IMR-90 (cell line): Measurements from ENCODE around the gene DYRK1A. TPM values are rescaled to one million over a fixed set of nuclear protein-coding genes. Genes with fewer than 3 reads are reported as not detected.

ENCODE experiments used
- ATAC-seq: fragments of 200-7000 bp; cut with Tn5 transposase; 2 replicates; pipeline ENCODE4 v1.9.1; 2020; ENCODE audit warnings: low read depth, mild to moderate bottlenecking, moderate library complexity
- BruUV-seq: library from RNA; stranded (reverse); fragments of 400-500 nt; replicated peaks from 2 replicates; lab custom pipeline; 2021; lab: Mats Ljungman, UMichigan
- CTCF ChIA-PET: fragments of 300-600 bp; formaldehyde crosslinking; extraction: SDS; loops from one replicate; lab custom pipeline; 2021; ENCODE audit warnings: antibody characterized with exemption; lab: Yijun Ruan, JAX
- POLR2A ChIA-PET: fragments of 300-600 bp; sonication (Branson Sonifier 250); formaldehyde crosslinking; loops from one replicate; lab custom pipeline; 2022; ENCODE audit warnings: antibody characterized with exemption; ENCODE audit not compliant: unreplicated experiment; lab: Charles Lee
- DNase-seq: peaks from one replicate; pipeline ENCODE4 v3.0.0; 2013
- H2AFZ ChIP-seq: replicated peaks from 2 replicates; pipeline ENCODE3; 2013; ENCODE audit warnings: low read length, mild to moderate bottlenecking; ENCODE audit not compliant: poor library complexity
- H2AK5ac ChIP-seq: 2 replicates; pipeline ENCODE4 v1.6.1; 2013; ENCODE audit warnings: low read depth, low read length, inconsistent platforms
- H2AK9ac ChIP-seq: replicated peaks from 2 replicates; pipeline ENCODE3; 2013; ENCODE audit warnings: mild to moderate bottlenecking, low read depth, low read length, moderate library complexity; ENCODE audit not compliant: poor library complexity
- H2BK120ac ChIP-seq: 2 replicates; pipeline ENCODE4 v1.6.1; 2013; ENCODE audit warnings: low read depth, low read length, inconsistent platforms
- H2BK15ac ChIP-seq: 3 replicates; pipeline ENCODE4 v1.6.1; 2013; ENCODE audit warnings: low read depth, low read length, inconsistent platforms
- H2BK20ac ChIP-seq: 2 replicates; pipeline ENCODE4 v1.6.1; 2013; ENCODE audit warnings: low read depth, mild to moderate bottlenecking, inconsistent platforms, low read length, moderate library complexity
- H2BK5ac ChIP-seq: 2 replicates; pipeline ENCODE4 v1.6.1; 2013; ENCODE audit warnings: mild to moderate bottlenecking, low read depth, low read length, inconsistent platforms; ENCODE audit not compliant: poor library complexity, severe bottlenecking
- H3K14ac ChIP-seq: replicated peaks from 2 replicates; pipeline ENCODE4 v1.6.1; 2013; ENCODE audit warnings: low read depth, low read length, inconsistent platforms
- H3K18ac ChIP-seq: 2 replicates; pipeline ENCODE4 v1.6.1; 2013; ENCODE audit warnings: low read depth, low read length, control low read depth
- H3K23ac ChIP-seq: 2 replicates; pipeline ENCODE4 v1.6.1; 2013; ENCODE audit warnings: low read depth, low read length, inconsistent platforms
- H3K27ac ChIP-seq: 2 replicates; pipeline ENCODE4 v1.5.1; 2013; ENCODE audit warnings: mild to moderate bottlenecking, control low read depth, low read length; ENCODE audit not compliant: insufficient read depth
- H3K27me3 ChIP-seq: 2 replicates; pipeline ENCODE4 v1.6.1; 2013; ENCODE audit warnings: low read length; ENCODE audit not compliant: control insufficient read depth, insufficient read depth
- H3K36me3 ChIP-seq: 2 replicates; pipeline ENCODE4 v1.6.1; 2013; ENCODE audit warnings: low read length, mixed read lengths; ENCODE audit not compliant: control insufficient read depth, insufficient read depth
- H3K4ac ChIP-seq: 2 replicates; pipeline ENCODE4 v1.6.1; 2013; ENCODE audit warnings: low read depth, low read length, inconsistent platforms
- H3K4me1 ChIP-seq: 2 replicates; pipeline ENCODE4 v1.6.1; 2013; ENCODE audit warnings: low read length, mixed read lengths; ENCODE audit not compliant: control insufficient read depth, insufficient read depth
- H3K4me2 ChIP-seq: 2 replicates; pipeline ENCODE4 v1.6.1; 2013; ENCODE audit warnings: low read depth, mild to moderate bottlenecking, control low read depth, low read length, moderate library complexity
- H3K4me3 ChIP-seq: 2 replicates; pipeline ENCODE4 v1.5.1; 2013; ENCODE audit warnings: low read depth, mild to moderate bottlenecking, control low read depth, low read length, moderate library complexity; ENCODE audit not compliant: insufficient read depth
- H3K56ac ChIP-seq: 2 replicates; pipeline ENCODE4 v1.6.1; 2013; ENCODE audit warnings: low read length, inconsistent platforms; ENCODE audit not compliant: insufficient read depth; ENCODE audit errors: extremely low read depth
- H3K79me1 ChIP-seq, 2 experiments: 2 replicates each; pipeline ENCODE4 v1.6.1; 2013; ENCODE audit warnings: low read length in 2 of 2, inconsistent platforms in 1 of 2, low read depth in 1 of 2
- H3K9ac ChIP-seq: 2 replicates; pipeline ENCODE4 v1.6.1; 2013; ENCODE audit warnings: low read depth, low read length, control low read depth
- H3K9me1 ChIP-seq: 2 replicates; pipeline ENCODE4 v1.6.1; 2013; ENCODE audit warnings: low read length, inconsistent platforms; ENCODE audit not compliant: insufficient read depth
- H3K9me3 ChIP-seq: 2 replicates; pipeline ENCODE4 v1.6.1; 2013; ENCODE audit warnings: low read length; ENCODE audit not compliant: control insufficient read depth, insufficient read depth
- H4K20me1 ChIP-seq: 2 replicates; pipeline ENCODE4 v1.6.1; 2013; ENCODE audit warnings: low read length, inconsistent platforms; ENCODE audit not compliant: insufficient read depth
- H4K5ac ChIP-seq: 2 replicates; pipeline ENCODE4 v1.6.1; 2013; ENCODE audit warnings: mild to moderate bottlenecking, low read depth, low read length, control low read depth
- H4K8ac ChIP-seq, 2 experiments: 2 replicates each; pipeline ENCODE4 v1.6.1; 2013; ENCODE audit warnings: low read depth in 2 of 2, low read length in 2 of 2, control low read depth in 1 of 2, inconsistent platforms in 1 of 2
- H4K91ac ChIP-seq: 2 replicates; pipeline ENCODE4 v1.6.1; 2013; ENCODE audit warnings: low read depth, low read length, inconsistent platforms; ENCODE audit not compliant: insufficient read depth
- BHLHE40 ChIP-seq: fragments of 150-350 bp; IDR thresholded peaks from 2 replicates; pipeline ENCODE4 v1.6.1; 2016; ENCODE audit warnings: mild to moderate bottlenecking, low read depth, low read length
- CEBPB ChIP-seq: IDR thresholded peaks from 2 replicates; pipeline ENCODE4 v1.6.1; 2012; ENCODE audit warnings: low read depth, low read length, improper control_type of control experiment
- MXI1 ChIP-seq: IDR thresholded peaks from 2 replicates; pipeline ENCODE4 v1.6.1; 2012; ENCODE audit warnings: low read depth, mild to moderate bottlenecking, low read length, moderate library complexity, borderline replicate concordance
- NFE2L2 ChIP-seq: fragments of 150-350 bp; IDR thresholded peaks from 2 replicates; pipeline ENCODE4 v1.6.1; 2016; ENCODE audit warnings: low read depth, mild to moderate bottlenecking, low read length
- RCOR1 ChIP-seq: IDR thresholded peaks from 2 replicates; pipeline ENCODE4 v1.6.1; 2012; ENCODE audit warnings: mild to moderate bottlenecking, low read length, improper control_type of control experiment; ENCODE audit not compliant: insufficient replicate concordance
- RFX5 ChIP-seq: IDR thresholded peaks from 2 replicates; pipeline ENCODE4 v1.8.0; 2012; ENCODE audit warnings: low read depth, mild to moderate bottlenecking, low read length, moderate library complexity
- SMC3 ChIP-seq: fragments of 150-350 bp; IDR thresholded peaks from 2 replicates; pipeline ENCODE4 v1.6.1; 2016; ENCODE audit warnings: low read depth, mild to moderate bottlenecking, antibody characterized with exemption, low read length, moderate library complexity
- WGBS, 2 experiments: methylation state at CpG; one replicate each; pipeline versions ENCODE4 v1.1.5 to v1.1.7; 2013; ENCODE audit warnings: missing lambda C conversion rate in 2 of 2; ENCODE audit not compliant: insufficient read length in 1 of 2; ENCODE audit errors: extremely low coverage in 2 of 2; 5-methylcytosine and 5-hydroxymethylcytosine counted together
- dilution Hi-C: fragments of 300-500 bp; cut with HindIII; formaldehyde crosslinking; loops from one replicate; pipeline ENCODE4 v1.14.3; 2018; ENCODE audit warnings: low sequenced_read_pairs; ENCODE audit not compliant: unreplicated experiment
- in situ Hi-C: fragments of 300-500 bp; cut with MboI; formaldehyde crosslinking; loops from 3 replicates; pipeline ENCODE4 v1.14.3; 2019; ENCODE audit warnings: low sequenced_read_pairs, inconsistent platforms, mixed read lengths
- intact Hi-C: fragments of 100-400 bp; cut with micrococcal nuclease; formaldehyde crosslinking; loops from 2 replicates; pipeline ENCODE4 v1.10.0; 2022
- polyA plus RNA-seq, 3 experiments: library from polyadenylated mRNA; depleted of rRNA; stranded (reverse); fragments of >200 nt; gene quantifications; 2 replicates each; pipeline ENCODE4 v1.2.3, GENCODE V29; 2012; ENCODE audit warnings: low replicate concordance in 1 of 3
- total RNA-seq: library from RNA; depleted of rRNA; stranded (reverse); fragments of >200 nt; gene quantifications from 2 replicates; pipeline ENCODE4 v1.2.3, GENCODE V29; 2012

DYRK1A gene
- total and polyA plus RNA-seq, 2 of the 4 experiments (the other 2 are of a cell fraction) = 18.6 to 50.5 TPM

- peaks cover 5% of the 10 kb centered on the region; the same call in 1 of the 2 replicates for H3K9me1 ChIP-seq
- H2AK5ac ChIP-seq = no peak overlapping the region
- H3K4me3 ChIP-seq = no peak overlapping the region
- intact Hi-C loops (no loop called here), in situ Hi-C loops (no loop called here), dilution Hi-C loops (no loop called here)
- H3K23ac ChIP-seq = no peak overlapping the region
- no peak overlapping the region for H2BK5ac ChIP-seq
- H2AK9ac ChIP-seq = no peak overlapping the region
- no peak overlapping the region for H3K18ac ChIP-seq
- H3K27ac ChIP-seq = no peak overlapping the region
- no peak overlapping the region for H3K4me2 ChIP-seq
- H3K4ac ChIP-seq = no peak overlapping the region
- H4K20me1 ChIP-seq = no peaks in the 10 kb centered on the region
- H2AFZ ChIP-seq = no peak overlapping the region
- no peaks in the 10 kb centered on the region for H3K27me3 ChIP-seq
- DNase-seq (no peak), ATAC-seq (no peak)
- H2BK20ac ChIP-seq = no peak overlapping the region
- no peaks in the 10 kb centered on the region for H3K9me3 ChIP-seq
- no peaks in the 10 kb centered on the region for H3K4me1 ChIP-seq
- H3K79me1 ChIP-seq = peaks cover 23 to 55% of the 10 kb centered on the region in 2 experiments
- TF ChIP-seq RCOR1 (no peak), NFE2L2 (no peak), MXI1 (no peak), BHLHE40 (no peak), CEBPB (no peak), SMC3 (no peak), RFX5 (no peak)
- no peak overlapping the region for H3K9ac ChIP-seq
- no peak overlapping the region for H3K14ac ChIP-seq
- H2BK120ac ChIP-seq = no peak overlapping the region
- no TSS peak for BruUV-seq
- H2BK15ac ChIP-seq = no peak overlapping the region
- ChIA-PET POLR2A (no interaction called here), CTCF (no interaction called here)
- no peak overlapping the region for H3K56ac ChIP-seq
- H3K36me3 ChIP-seq = peaks cover 47% of the 10 kb centered on the region
- H4K5ac ChIP-seq = no peak overlapping the region
- H4K8ac ChIP-seq = no peak overlapping the region
- H4K91ac ChIP-seq = no peak overlapping the region
- 100% methylated on average over 1 of the region's 3 CpGs; no CpG with 5 or more reads in 1 of the 2 experiments for WGBS, 2 experiments
Observed at GRCh38 chr21:37513383-37513782, 146.8 kb downstream of the DYRK1A start.
